ENCODE data around the gene DLG1.

DNA sequence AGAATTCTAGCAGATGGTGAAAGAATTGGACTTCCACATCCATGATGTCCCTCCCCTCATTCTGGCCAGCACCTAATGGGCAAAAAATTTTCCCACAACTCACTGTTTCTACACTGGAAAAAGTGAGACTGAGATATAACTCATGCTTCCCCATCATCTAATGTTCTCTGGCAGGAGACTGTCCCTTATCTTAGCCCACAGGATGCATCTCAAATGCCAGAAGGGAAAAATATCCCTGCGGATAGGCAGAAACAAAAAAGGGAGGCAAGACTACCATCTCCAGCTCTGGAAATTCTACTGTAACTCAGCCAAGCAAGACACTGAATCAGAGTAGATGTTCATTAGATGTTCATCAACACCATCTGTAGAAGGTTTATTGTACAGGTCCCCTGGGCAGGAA lies 58.6 kb downstream of the DLG1 start:
- TF ChIP-seq POLR2A (IDR thresholded peaks at IDR 0.05; ENCODE audit: low read depth, low read length) (no peak), MAFK (IDR thresholded peaks at IDR 0.05; ENCODE audit: low read depth, low read length) (no peak), RAD21 (IDR thresholded peaks at IDR 0.05; ENCODE audit: low read length) (no peak), RCOR1 (IDR thresholded peaks at IDR 0.05; ENCODE audit: insufficient replicate concordance, low read length) (no peak), FOS (IDR thresholded peaks at IDR 0.05; ENCODE audit: low read depth, low read length) (no peak)
- TF ChIP-seq, protein P1, sequence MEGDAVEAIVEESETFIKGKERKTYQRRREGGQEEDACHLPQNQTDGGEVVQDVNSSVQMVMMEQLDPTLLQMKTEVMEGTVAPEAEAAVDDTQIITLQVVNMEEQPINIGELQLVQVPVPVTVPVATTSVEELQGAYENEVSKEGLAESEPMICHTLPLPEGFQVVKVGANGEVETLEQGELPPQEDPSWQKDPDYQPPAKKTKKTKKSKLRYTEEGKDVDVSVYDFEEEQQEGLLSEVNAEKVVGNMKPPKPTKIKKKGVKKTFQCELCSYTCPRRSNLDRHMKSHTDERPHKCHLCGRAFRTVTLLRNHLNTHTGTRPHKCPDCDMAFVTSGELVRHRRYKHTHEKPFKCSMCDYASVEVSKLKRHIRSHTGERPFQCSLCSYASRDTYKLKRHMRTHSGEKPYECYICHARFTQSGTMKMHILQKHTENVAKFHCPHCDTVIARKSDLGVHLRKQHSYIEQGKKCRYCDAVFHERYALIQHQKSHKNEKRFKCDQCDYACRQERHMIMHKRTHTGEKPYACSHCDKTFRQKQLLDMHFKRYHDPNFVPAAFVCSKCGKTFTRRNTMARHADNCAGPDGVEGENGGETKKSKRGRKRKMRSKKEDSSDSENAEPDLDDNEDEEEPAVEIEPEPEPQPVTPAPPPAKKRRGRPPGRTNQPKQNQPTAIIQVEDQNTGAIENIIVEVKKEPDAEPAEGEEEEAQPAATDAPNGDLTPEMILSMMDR (conservative IDR thresholded peaks at IDR 0.05; ENCODE audit: low read depth, low read length): no peak

All from IMR-90 (cell line).